Loucy (cell line): ENCODE data around the gene UMODL1.
A peak's percentile ranks its signal among the peaks of the same experiment; 100 is the strongest.

Experiments
- H2AFZ ChIP-seq: fragments of 200-600 bp; sonication (generic); 2 replicates; pipeline ENCODE4 v1.6.0; 2016; ENCODE audit warnings: antibody characterized with exemption, mild to moderate bottlenecking, low read length, moderate library complexity
- H3F3A ChIP-seq: fragments of 200-600 bp; 2 replicates; pipeline ENCODE4 v1.6.0; 2016; ENCODE audit warnings: antibody characterized with exemption, low read depth, mild to moderate bottlenecking
- H3K27me3 ChIP-seq: fragments of 200-600 bp; sonication (generic); 2 replicates; pipeline ENCODE4 v1.6.1; 2014; ENCODE audit warnings: low read length, mild to moderate bottlenecking; ENCODE audit not compliant: insufficient read depth, poor library complexity, severe bottlenecking
- H3K36me3 ChIP-seq: fragments of 200-600 bp; sonication (generic); 2 replicates; pipeline ENCODE4 v1.6.1; 2016; ENCODE audit warnings: low read length; ENCODE audit not compliant: insufficient read depth
- H3K4me1 ChIP-seq: fragments of 200-600 bp; sonication (generic); 2 replicates; pipeline ENCODE4 v1.5.1; 2014; ENCODE audit warnings: low read length, mild to moderate bottlenecking; ENCODE audit not compliant: insufficient read depth, poor library complexity, severe bottlenecking
- H3K4me2 ChIP-seq: fragments of 200-600 bp; sonication (generic); 2 replicates; pipeline ENCODE4 v1.6.0; 2014; ENCODE audit warnings: antibody characterized with exemption, low read length, low read depth, mild to moderate bottlenecking; ENCODE audit not compliant: poor library complexity, severe bottlenecking
- H3K4me3 ChIP-seq: fragments of 200-600 bp; sonication (generic); 2 replicates; pipeline ENCODE4 v1.5.1; 2014; ENCODE audit warnings: low read length, mild to moderate bottlenecking, mixed read lengths; ENCODE audit not compliant: poor library complexity, severe bottlenecking
- H3K79me2 ChIP-seq: fragments of 200-600 bp; sonication (generic); 2 replicates; pipeline ENCODE4 v1.6.1; 2014; ENCODE audit warnings: low read length; ENCODE audit not compliant: insufficient read depth
- H3K9ac ChIP-seq: fragments of 200-600 bp; sonication (generic); 2 replicates; pipeline ENCODE4 v1.6.0; 2014; ENCODE audit warnings: mild to moderate bottlenecking, low read depth, low read length, moderate library complexity; ENCODE audit not compliant: poor library complexity, severe bottlenecking
- H3K9me2 ChIP-seq: fragments of 200-600 bp; sonication (generic); replicated peaks from 2 replicates; pipeline ENCODE4 v1.6.1; 2016; ENCODE audit warnings: low read depth, low read length, mixed read lengths
- H3K9me3 ChIP-seq: fragments of 200-600 bp; sonication (generic); 2 replicates; pipeline ENCODE4 v1.6.1; 2014; ENCODE audit warnings: mild to moderate bottlenecking, antibody characterized with exemption, low read length, low read depth; ENCODE audit not compliant: insufficient read depth
- H4K20me1 ChIP-seq: fragments of 200-600 bp; sonication (generic); 2 replicates; pipeline ENCODE4 v1.6.0; 2014; ENCODE audit warnings: antibody characterized with exemption, low read length, mild to moderate bottlenecking; ENCODE audit not compliant: insufficient read depth, poor library complexity, severe bottlenecking
- CTCF ChIP-seq: fragments of 200-600 bp; sonication (generic); conservative IDR thresholded peaks from 2 replicates; pipeline ENCODE4 v1.5.1; 2014; ENCODE audit warnings: mild to moderate bottlenecking, antibody characterized with exemption, low read length
- EZH2phosphoT487 ChIP-seq: fragments of 200-600 bp; IDR thresholded peaks from 2 replicates; pipeline ENCODE4 v1.6.1; 2018; ENCODE audit warnings: antibody characterized with exemption, mild to moderate bottlenecking, moderate library complexity, borderline replicate concordance

Gene UMODL1

GRCh38 chr21:42056468-42056867 lies 14.6 kb upstream of the UMODL1 start:
- H3K4me2 ChIP-seq, result no peak overlapping the region
- no peak overlapping the region for H2AFZ ChIP-seq
- H3K4me1 ChIP-seq, result peaks cover 42% of the 10 kb centered on the region
- H3F3A ChIP-seq, result peaks cover 14% of the 10 kb centered on the region
- no peak overlapping the region for H3K4me3 ChIP-seq
- TF ChIP-seq EZH2phosphoT487 (no peak), CTCF (no peak)
- H3K79me2 ChIP-seq, result no peaks in the 10 kb centered on the region
- no peaks in the 10 kb centered on the region for H3K9me3 ChIP-seq
- H3K9me2 ChIP-seq, result no peaks in the 10 kb centered on the region
- no peaks in the 10 kb centered on the region for H4K20me1 ChIP-seq
- no peaks in the 10 kb centered on the region for H3K36me3 ChIP-seq
- no peaks in the 10 kb centered on the region for H3K27me3 ChIP-seq
- H3K9ac ChIP-seq, result no peak overlapping the region

- TF ChIP-seq EZH2phosphoT487, result no peak
- no peak for TF ChIP-seq CTCF
- Histone ChIP-seq H2AFZ (no peak overlapping the region), H3K9ac (peak overlapping the region; percentile 14), H3F3A (peaks cover 17% of the 10 kb centered on the region), H3K79me2 (no peaks in the 10 kb centered on the region), H3K27me3 (no peaks in the 10 kb centered on the region), H3K4me3 (no peak overlapping the region), H3K4me1 (peaks cover 41% of the 10 kb centered on the region), H3K36me3 (no peaks in the 10 kb centered on the region), H3K9me3 (no peaks in the 10 kb centered on the region), H4K20me1 (no peaks in the 10 kb centered on the region), H3K9me2 (no peaks in the 10 kb centered on the region), H3K4me2 (no peak overlapping the region)
Measured at GRCh38 chr21:42056996-42057689, 14.0 kb upstream of the UMODL1 start.

GRCh38 chr21:42057851-42058437 lies 13.2 kb upstream of the UMODL1 start:
- Histone ChIP-seq H3K79me2 (no peaks in the 10 kb centered on the region), H3K9ac (peak overlapping the region; percentile 14), H3K9me2 (no peaks in the 10 kb centered on the region), H3K36me3 (no peaks in the 10 kb centered on the region), H3K9me3 (no peaks in the 10 kb centered on the region), H3K4me2 (no peak overlapping the region), H3K4me3 (no peak overlapping the region), H3K27me3 (no peaks in the 10 kb centered on the region), H2AFZ (no peak overlapping the region), H3K4me1 (peaks cover 35% of the 10 kb centered on the region), H4K20me1 (no peaks in the 10 kb centered on the region), H3F3A (peaks cover 12% of the 10 kb centered on the region)
- TF ChIP-seq CTCF (no peak), EZH2phosphoT487 (no peak)
